ENCODE results near the gene NRF1.

GRCh38 chr7:129667116-129667515 is 55.6 kb downstream of the NRF1 start:
- TF ChIP-seq CTCF (conservative IDR thresholded peaks at IDR 0.05; ENCODE audit: low read depth, low read length) (no peak), EZH2 (IDR thresholded peaks at IDR 0.05; ENCODE audit: low read length, unreplicated experiment) (no peak), EZH2phosphoT487 (IDR thresholded peaks at IDR 0.05; ENCODE audit: borderline replicate concordance, low read length) (no peak)
